Endothelial cell of umbilical vein (primary cell): Measurements from ENCODE around the gene DCLK1.

Experiments
- CTCF ChIP-seq, 2 donors: IDR thresholded peaks; 1 replicate in 1 of 2; 2 replicates in 1 of 2; pipeline ENCODE4 v1.5.1; 2011; ENCODE audit warnings: low read length in 2 of 2, mild to moderate bottlenecking in 2 of 2, moderate library complexity in 2 of 2, control low read depth in 1 of 2, inconsistent platforms in 1 of 2, low read depth in 1 of 2; ENCODE audit not compliant: insufficient read depth in 1 of 2; ENCODE audit errors: extremely low read depth in 1 of 2
- EZH2 ChIP-seq: IDR thresholded peaks from 2 replicates; pipeline ENCODE4 v1.6.1; 2012; ENCODE audit warnings: borderline replicate concordance, low read depth, mild to moderate bottlenecking, moderate library complexity, low read length, inconsistent platforms; ENCODE audit not compliant: severe bottlenecking
- FOS ChIP-seq: IDR thresholded peaks from 2 replicates; pipeline ENCODE4 v1.6.1; 2011; ENCODE audit warnings: mild to moderate bottlenecking, low read length, moderate library complexity, borderline replicate concordance; ENCODE audit not compliant: insufficient read depth
- GATA2 ChIP-seq: IDR thresholded peaks from 2 replicates; pipeline ENCODE4 v1.7.0; 2011; ENCODE audit warnings: low read depth, mild to moderate bottlenecking, moderate library complexity, mixed read lengths, low read length; ENCODE audit not compliant: insufficient read length, insufficient read depth
- JUN ChIP-seq: IDR thresholded peaks from 2 replicates; pipeline ENCODE4 v1.6.1; 2011; ENCODE audit warnings: borderline replicate concordance, low read depth; ENCODE audit not compliant: insufficient read length, insufficient read depth
- POLR2A ChIP-seq: IDR thresholded peaks from 2 replicates; pipeline ENCODE4 v1.6.1; 2012; ENCODE audit warnings: low read depth, mild to moderate bottlenecking, control low read depth, low read length
- POLR2AphosphoS5 ChIP-seq: IDR thresholded peaks from 2 replicates; pipeline ENCODE4 v1.6.1; 2012; ENCODE audit warnings: low read depth, mild to moderate bottlenecking, control low read depth, low read length, moderate library complexity; ENCODE audit not compliant: insufficient read depth

GRCh38 chr13:35731471-35731870 lies 399.7 kb downstream of the DCLK1 start:
- TF ChIP-seq EZH2 (no peak), CTCF (IDR thresholded peaks at IDR 0.05; ENCODE audit: extremely low read depth in 1 of 2, insufficient read depth in 1 of 2, low read depth in 1 of 2, low read length in 2 of 2) (no peak), POLR2A (no peak), JUN (no peak), GATA2 (no peak), POLR2AphosphoS5 (no peak), FOS (no peak)
